H9 (cell line): ENCODE measurements around the gene GTF3A. TPM values are rescaled to one million over a fixed set of nuclear protein-coding genes. Genes with fewer than 3 reads are reported as not detected.

Source experiments
- DNase-seq: peaks from one replicate; pipeline ENCODE4 v3.0.0-alpha.2; 2017
- H2AFZ ChIP-seq: one replicate; pipeline ENCODE4 v1.6.1; 2013; ENCODE audit warnings: mild to moderate bottlenecking, low read length, control low read depth, moderate library complexity
- H2AK5ac ChIP-seq: 2 replicates; pipeline ENCODE4 v1.6.1; 2013; ENCODE audit warnings: low read length, control low read depth, mixed read lengths; ENCODE audit not compliant: insufficient read length
- H2BK120ac ChIP-seq: one replicate; pipeline ENCODE4 v1.6.1; 2013; ENCODE audit warnings: low read depth, mild to moderate bottlenecking, low read length, control low read depth, inconsistent platforms; ENCODE audit not compliant: poor library complexity, severe bottlenecking
- H2BK12ac ChIP-seq: 2 replicates; pipeline ENCODE4 v1.6.1; 2013; ENCODE audit warnings: low read length, control low read depth, mixed read lengths, low read depth; ENCODE audit not compliant: insufficient read length
- H2BK15ac ChIP-seq: 2 replicates; pipeline ENCODE4 v1.6.1; 2013; ENCODE audit warnings: low read depth, low read length, control low read depth
- H2BK20ac ChIP-seq: one replicate; pipeline ENCODE4 v1.6.1; 2013; ENCODE audit warnings: low read depth, mild to moderate bottlenecking, low read length, control low read depth, inconsistent platforms; ENCODE audit not compliant: poor library complexity, severe bottlenecking
- H2BK5ac ChIP-seq: 2 replicates; pipeline ENCODE4 v1.6.1; 2013; ENCODE audit warnings: low read length, control low read depth, mixed read lengths; ENCODE audit not compliant: insufficient read length
- H3K14ac ChIP-seq: 2 replicates; pipeline ENCODE4 v1.6.1; 2013; ENCODE audit warnings: low read length, control low read depth; ENCODE audit not compliant: insufficient read depth
- H3K18ac ChIP-seq: 2 replicates; pipeline ENCODE4 v1.6.1; 2013; ENCODE audit warnings: low read depth, mild to moderate bottlenecking, mixed read lengths, low read length, control low read depth; ENCODE audit not compliant: insufficient read length
- H3K23ac ChIP-seq: 2 replicates; pipeline ENCODE4 v1.6.1; 2013; ENCODE audit warnings: low read length, control low read depth, mixed read lengths, low read depth; ENCODE audit not compliant: insufficient read length
- H3K23me2 ChIP-seq: 2 replicates; pipeline ENCODE4 v1.6.1; 2013; ENCODE audit warnings: low read depth, mild to moderate bottlenecking, mixed read lengths, low read length, control low read depth; ENCODE audit not compliant: insufficient read length, poor library complexity, severe bottlenecking
- H3K27ac ChIP-seq: 2 replicates; pipeline ENCODE4 v1.5.1; 2013; ENCODE audit warnings: low read length, control low read depth, mixed read lengths, low read depth; ENCODE audit not compliant: insufficient read length
- H3K27me3 ChIP-seq: 2 replicates; pipeline ENCODE4 v1.6.1; 2013; ENCODE audit warnings: low read length, control low read depth, inconsistent platforms; ENCODE audit not compliant: insufficient read depth
- H3K4ac ChIP-seq: 2 replicates; pipeline ENCODE4 v1.6.1; 2013; ENCODE audit warnings: low read depth, mild to moderate bottlenecking, control low read depth, inconsistent platforms, low read length, moderate library complexity
- H3K4me1 ChIP-seq: 2 replicates; pipeline ENCODE4 v1.6.1; 2013; ENCODE audit warnings: low read length, control low read depth, inconsistent platforms; ENCODE audit not compliant: insufficient read depth
- H3K4me2 ChIP-seq: 2 replicates; pipeline ENCODE4 v1.6.1; 2013; ENCODE audit warnings: low read length, control low read depth, mixed read lengths; ENCODE audit not compliant: insufficient read length, insufficient read depth
- H3K56ac ChIP-seq: 2 replicates; pipeline ENCODE4 v1.6.1; 2013; ENCODE audit warnings: low read depth, mild to moderate bottlenecking, mixed read lengths, low read length, control low read depth; ENCODE audit not compliant: insufficient read length
- H3K79me1 ChIP-seq: 2 replicates; pipeline ENCODE4 v1.6.1; 2013; ENCODE audit warnings: low read depth, mild to moderate bottlenecking, moderate library complexity, low read length, control low read depth, inconsistent platforms; ENCODE audit not compliant: insufficient read depth, poor library complexity, severe bottlenecking
- H3K79me2 ChIP-seq: 2 replicates; pipeline ENCODE4 v1.6.1; 2013; ENCODE audit warnings: low read length, control low read depth, inconsistent platforms; ENCODE audit not compliant: insufficient read depth
- H3K9ac ChIP-seq: 2 replicates; pipeline ENCODE4 v1.6.1; 2013; ENCODE audit warnings: low read length, control low read depth, mixed read lengths; ENCODE audit not compliant: insufficient read length; ENCODE audit errors: extremely low read depth
- H3K9me3 ChIP-seq: one replicate; pipeline ENCODE4 v1.6.1; 2013; ENCODE audit warnings: low read depth, low read length, inconsistent platforms; ENCODE audit not compliant: control insufficient read depth
- H3T11ph ChIP-seq: one replicate; pipeline ENCODE4 v1.6.1; 2013; ENCODE audit warnings: mild to moderate bottlenecking, low read length, control low read depth, inconsistent platforms
- H4K20me1 ChIP-seq: one replicate; pipeline ENCODE4 v1.6.1; 2013; ENCODE audit not compliant: control insufficient read depth, insufficient read length, insufficient read depth
- H4K5ac ChIP-seq: 2 replicates; pipeline ENCODE4 v1.6.1; 2013; ENCODE audit warnings: low read depth, mild to moderate bottlenecking, mixed read lengths, low read length, control low read depth; ENCODE audit not compliant: insufficient read length
- H4K8ac ChIP-seq: replicated peaks from 2 replicates; pipeline ENCODE4 v1.6.1; 2013; ENCODE audit warnings: low read length, control low read depth, mixed read lengths, low read depth; ENCODE audit not compliant: insufficient read length
- H4K91ac ChIP-seq: 2 replicates; pipeline ENCODE4 v1.6.1; 2013; ENCODE audit warnings: low read depth, mild to moderate bottlenecking, moderate library complexity, mixed read lengths, low read length, control low read depth; ENCODE audit not compliant: insufficient read length
- H3K27ac Mint-ChIP-seq, 3 experiments: 2 replicates in 2 of 3; 3 replicates in 1 of 3; pipeline ENCODE4 v1.8.0; 2020 to 2021; ENCODE audit warnings: mixed read lengths in 3 of 3, mild to moderate bottlenecking in 1 of 3, moderate library complexity in 1 of 3
- H3K27me3 Mint-ChIP-seq: 2 replicates; pipeline ENCODE4 v1.8.0; 2021; ENCODE audit warnings: low read depth, mild to moderate bottlenecking, moderate library complexity, mixed read lengths
- H3K36me3 Mint-ChIP-seq, 3 experiments: 2 replicates in 2 of 3; 3 replicates in 1 of 3; pipeline ENCODE4 v1.8.0; 2020 to 2021; ENCODE audit warnings: low read depth in 3 of 3, mixed read lengths in 3 of 3; ENCODE audit not compliant: insufficient read depth in 1 of 3
- H3K4me1 Mint-ChIP-seq, 2 experiments: 2 replicates each; pipeline ENCODE4 v1.8.0; 2020; ENCODE audit warnings: mixed read lengths in 2 of 2
- H3K4me3 Mint-ChIP-seq, 2 experiments: 2 replicates in 1 of 2; 3 replicates in 1 of 2; pipeline ENCODE4 v1.8.0; 2020 to 2021; ENCODE audit warnings: mild to moderate bottlenecking in 2 of 2, mixed read lengths in 2 of 2, moderate library complexity in 1 of 2
- H3K9me3 Mint-ChIP-seq, 2 experiments: 2 replicates in 1 of 2; 3 replicates in 1 of 2; pipeline ENCODE4 v1.8.0; 2020; ENCODE audit warnings: mild to moderate bottlenecking in 2 of 2, mixed read lengths in 2 of 2, moderate library complexity in 1 of 2
- CTCF ChIP-seq: fragments of 200-600 bp; sonication (generic); conservative IDR thresholded peaks from 3 replicates; pipeline ENCODE4 v1.8.0; 2021; ENCODE audit warnings: antibody characterized with exemption, mild to moderate bottlenecking
- WGBS: extraction: QIAGEN DNeasy Blood & Tissue Kit; methylation state at CpG from one replicate; pipeline ENCODE4 v1.1.7; 2013; ENCODE audit warnings: missing lambda C conversion rate, low lambda C conversion rate, mixed read lengths; ENCODE audit not compliant: insufficient read length; ENCODE audit errors: extremely low coverage; 5-methylcytosine and 5-hydroxymethylcytosine counted together
- total RNA-seq: library from RNA; stranded (reverse); gene quantifications from 2 replicates; pipeline ENCODE4 v1.2.1, GENCODE V29; 2021

GTF3A gene
- total RNA-seq, 1 experiment from 2014 or later, result 70.0 TPM

- no peak overlapping the region for H3K9ac ChIP-seq
- H3K9me3 ChIP-seq, result no peaks in the 10 kb centered on the region
- no peak overlapping the region for H2BK20ac ChIP-seq
- H2AK5ac ChIP-seq, result no peak overlapping the region
- H3K4me2 ChIP-seq, result no peak overlapping the region
- no peak overlapping the region for H4K91ac ChIP-seq
- no peaks in the 10 kb centered on the region for H3K9me3 Mint-ChIP-seq
- H3K23me2 ChIP-seq, result peaks cover 11% of the 10 kb centered on the region
- H3K4me3 Mint-ChIP-seq, result no peak overlapping the region
- peaks cover 16 to 21% of the 10 kb centered on the region in 2 experiments for H3K4me1 Mint-ChIP-seq
- no peak for DNase-seq
- no peak overlapping the region for H3K27ac Mint-ChIP-seq
- no peak overlapping the region for H3K14ac ChIP-seq
- no peaks in the 10 kb centered on the region for H3K27me3 ChIP-seq
- H2BK5ac ChIP-seq, result no peak overlapping the region
- H2BK15ac ChIP-seq, result no peak overlapping the region
- H4K5ac ChIP-seq, result no peak overlapping the region
- H3K23ac ChIP-seq, result no peak overlapping the region
- no peak overlapping the region for H3K18ac ChIP-seq
- no peak overlapping the region for H3T11ph ChIP-seq
- no peak overlapping the region for H3K27ac ChIP-seq
- peaks cover 3% of the 10 kb centered on the region; the same call in 1 of the 2 replicates for H3K79me2 ChIP-seq
- H3K79me1 ChIP-seq, result peaks cover 3% of the 10 kb centered on the region
- H2AFZ ChIP-seq, result no peak overlapping the region
- TF ChIP-seq CTCF, result no peak
- H4K8ac ChIP-seq, result no peak overlapping the region
- no peaks in the 10 kb centered on the region; the same call in 1 of the 2 replicates for H3K4me1 ChIP-seq
- H3K4ac ChIP-seq, result no peak overlapping the region
- H2BK12ac ChIP-seq, result no peak overlapping the region
- H3K56ac ChIP-seq, result no peak overlapping the region
- no peaks in the 10 kb centered on the region for H4K20me1 ChIP-seq
- no CpG with 5 or more reads among the region's 7 CpGs for WGBS
- H3K36me3 Mint-ChIP-seq, result no peaks in the 10 kb centered on the region
- H3K27me3 Mint-ChIP-seq, result peaks cover 2% of the 10 kb centered on the region
- H2BK120ac ChIP-seq, result no peak overlapping the region
These were observed 22.7 kb downstream of the GTF3A start for GRCh38 chr13:27446986-27447583.
